GM21786 (cell line): ENCODE data around the gene IP6K3.

Experiments used
- ATAC-seq: cut with Tn5 transposase; IDR thresholded peaks from one replicate; pipeline ENCODE4 v1.9.1; 2021; ENCODE audit not compliant: unreplicated experiment

IP6K3 gene

GRCh38 chr6:33707771-33708170 is 38.9 kb downstream of the IP6K3 start:
- ATAC-seq: no peak

GRCh38 chr6:33705955-33706725 is 40.6 kb downstream of the IP6K3 start:
- no peak for ATAC-seq

DNA sequence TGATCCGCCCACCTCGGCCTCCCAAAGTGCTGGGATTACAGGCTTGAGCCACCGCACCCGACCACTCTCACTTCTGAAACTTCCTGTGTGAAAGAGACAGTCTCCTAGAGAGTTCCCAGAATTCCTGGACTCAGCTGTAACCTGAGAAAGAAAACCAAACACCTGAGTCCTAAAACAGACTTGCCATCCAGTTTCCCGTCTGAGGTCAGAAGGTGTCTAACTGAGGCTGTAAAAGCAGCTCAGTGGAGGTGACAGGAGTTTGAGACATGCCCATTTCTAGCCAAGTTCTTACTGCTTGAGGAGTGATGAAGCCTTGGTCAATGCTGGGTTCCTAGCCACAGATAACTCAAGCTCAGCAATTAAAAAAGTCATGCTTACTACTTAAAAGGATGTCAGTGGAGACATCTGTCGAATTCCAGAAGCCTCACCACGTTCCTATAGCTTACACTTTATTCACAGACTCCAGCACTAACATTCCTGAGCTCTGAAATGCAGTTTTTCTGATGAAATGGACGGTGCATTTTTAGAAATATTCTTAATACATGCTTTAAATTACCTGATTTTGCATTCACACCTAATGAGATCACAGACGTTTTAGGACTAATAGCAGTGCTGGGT is 41.3 kb downstream of the IP6K3 start:
- ATAC-seq: no peak

DNA sequence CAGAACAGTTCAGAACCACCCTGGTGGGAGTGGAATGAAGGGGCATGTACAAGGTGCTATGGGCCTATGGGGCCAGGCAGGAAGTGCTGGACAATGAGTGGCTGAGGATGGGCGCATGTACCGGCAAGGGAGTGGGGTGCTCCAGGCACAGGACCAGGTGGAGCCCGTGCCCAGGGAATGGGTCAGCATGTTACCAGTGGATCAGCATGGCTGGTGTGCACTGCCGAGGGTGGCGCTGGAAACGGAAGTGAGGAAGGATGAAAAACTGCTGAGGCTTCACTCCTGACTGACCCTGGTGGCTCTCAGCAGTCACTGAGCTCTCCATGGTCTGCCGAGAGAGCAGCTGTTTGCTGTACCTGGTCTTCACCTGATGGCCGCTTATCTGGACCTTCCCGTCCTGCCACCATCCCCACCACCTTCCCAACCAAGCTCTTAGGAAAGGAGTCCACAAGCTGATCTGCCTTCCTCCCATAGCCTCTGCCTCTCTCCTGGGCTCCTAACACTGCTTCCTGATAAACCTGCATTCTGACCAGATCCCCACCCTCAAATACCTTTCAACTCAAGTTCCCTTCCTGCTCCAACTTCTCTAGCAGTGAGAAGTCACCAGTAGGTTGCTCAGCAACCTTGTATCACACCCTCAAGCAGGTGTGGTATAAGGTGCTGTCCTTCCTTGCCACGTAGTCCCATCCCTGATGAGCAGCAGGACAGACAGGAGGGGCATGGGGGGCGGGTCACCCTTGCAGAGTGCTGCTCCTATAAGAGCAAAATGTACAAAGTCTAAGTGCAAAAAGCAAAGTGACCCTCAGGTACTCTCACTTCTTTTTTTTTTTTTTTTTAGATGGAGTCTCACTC is 42.3 kb downstream of the IP6K3 start:
- no peak for ATAC-seq

- ATAC-seq: no peak
Observed at GRCh38 chr6:33702345-33702977, 44.2 kb downstream of the IP6K3 start.

DNA sequence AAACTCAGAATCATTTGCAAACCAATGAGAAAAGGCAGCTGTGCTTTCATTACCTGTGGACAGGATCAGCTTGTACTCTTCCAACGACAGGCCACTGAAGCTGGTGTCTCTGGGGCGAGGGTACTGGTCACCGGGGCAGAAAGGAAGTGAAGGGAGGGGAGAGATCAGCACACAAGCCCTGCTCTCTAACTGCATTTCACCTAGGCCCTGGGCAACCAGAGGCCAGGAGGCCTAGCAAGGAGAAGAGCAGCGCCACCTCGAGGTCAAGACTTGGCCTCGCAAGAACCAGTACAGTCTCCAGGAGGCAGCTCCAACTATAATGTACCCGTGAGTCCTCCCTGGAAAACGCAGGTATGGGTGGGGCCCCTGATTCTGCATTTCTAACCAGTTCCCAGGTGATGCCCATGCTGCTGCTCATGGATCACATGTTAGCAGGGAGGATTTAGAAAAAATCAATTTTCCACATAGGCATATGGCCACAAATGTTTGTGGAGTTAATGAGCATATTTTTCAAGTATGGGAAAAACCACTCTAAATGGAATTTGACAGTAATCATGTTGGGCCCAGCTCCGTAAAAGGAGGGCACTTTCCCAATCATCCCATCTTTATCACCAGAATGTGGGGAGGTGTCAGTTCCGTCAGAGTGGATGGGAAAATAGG is 46.2 kb downstream of the IP6K3 start:
- peak; percentile 73 for ATAC-seq

- ATAC-seq: no peak
Observed at GRCh38 chr6:33699739-33700138, 47.0 kb downstream of the IP6K3 start.

GRCh38 chr6:33699131-33699530 is 47.6 kb downstream of the IP6K3 start:
- no peak for ATAC-seq

- ATAC-seq: no peak
Observed at GRCh38 chr6:33698494-33698893, 48.2 kb downstream of the IP6K3 start.

- ATAC-seq: no peak
Observed at GRCh38 chr6:33697845-33698244, 48.9 kb downstream of the IP6K3 start.

GRCh38 chr6:33696548-33697518 is 49.9 kb downstream of the IP6K3 start:
- ATAC-seq: no peak

- no peak for ATAC-seq
Observed at GRCh38 chr6:33696076-33696475, 50.6 kb downstream of the IP6K3 start.

GRCh38 chr6:33695451-33695887 is 51.2 kb downstream of the IP6K3 start:
- ATAC-seq: no peak

DNA sequence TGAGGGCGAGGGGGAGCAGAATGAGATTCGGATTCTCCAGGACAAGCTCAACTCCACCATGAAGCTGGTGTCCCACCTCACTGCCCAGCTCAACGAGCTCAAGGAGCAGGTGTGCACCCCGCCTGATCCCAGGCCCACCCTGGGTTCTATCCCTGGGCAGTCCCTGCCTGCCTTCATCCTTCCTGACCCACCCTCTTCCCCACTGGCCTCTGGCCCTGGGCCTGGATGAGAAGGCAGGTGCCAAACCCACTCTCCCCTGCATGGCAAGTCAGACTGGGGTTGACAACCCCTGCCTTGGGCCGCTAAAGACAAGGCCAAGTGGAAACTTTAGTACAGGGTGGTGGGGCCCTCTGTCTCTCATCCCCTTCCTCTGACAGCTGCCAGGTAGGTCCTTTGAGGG is 51.7 kb downstream of the IP6K3 start:
- ATAC-seq: no peak

GRCh38 chr6:33694401-33694931 is 52.2 kb downstream of the IP6K3 start:
- no peak for ATAC-seq

DNA sequence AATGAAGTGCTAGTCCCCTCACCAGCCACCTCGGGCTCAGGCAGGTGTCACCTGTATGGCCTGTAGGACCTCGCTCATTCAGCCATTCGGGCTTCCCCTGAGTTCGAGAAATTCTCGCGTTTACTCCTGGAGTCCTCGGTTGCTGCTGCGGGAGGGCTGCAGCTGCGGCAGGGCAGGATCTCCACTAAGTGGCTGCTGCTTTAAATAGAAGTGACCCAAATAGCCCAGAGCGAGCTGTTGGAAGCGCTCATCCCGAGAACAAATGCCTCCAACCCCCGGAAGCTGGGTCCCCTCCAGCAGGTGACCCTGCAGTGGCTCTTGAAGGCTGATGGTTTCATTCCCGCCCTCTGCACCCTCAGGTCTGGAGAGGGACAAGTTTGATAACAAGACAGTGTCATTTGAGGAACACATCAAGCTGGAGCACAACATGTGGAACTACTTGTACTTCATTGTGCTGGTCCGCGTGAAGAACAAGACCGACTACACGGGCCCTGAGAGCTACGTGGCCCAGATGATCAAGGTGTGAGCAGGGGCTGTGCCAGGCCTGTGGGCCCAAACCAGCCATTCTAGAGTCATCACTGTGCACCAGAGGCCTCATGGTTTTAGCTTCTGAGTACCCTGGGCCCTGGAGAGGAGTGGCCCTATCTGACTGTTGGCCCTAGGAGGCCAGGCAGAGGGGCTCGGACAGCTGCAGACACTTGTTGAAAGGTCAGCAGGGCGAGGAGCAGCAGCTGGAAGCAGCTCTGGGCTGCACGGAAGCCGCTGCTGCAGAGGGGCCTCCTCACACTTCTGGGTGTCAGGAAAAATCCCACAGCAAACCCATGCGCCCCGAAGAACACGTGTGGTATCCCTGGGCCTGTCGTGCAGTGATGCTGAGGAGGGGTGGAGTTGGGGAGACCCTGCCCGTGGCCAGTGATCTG is 53.3 kb downstream of the IP6K3 start:
- ATAC-seq: no peak

- peak; percentile 47 for ATAC-seq
Observed at GRCh38 chr6:33692760-33693158, 53.9 kb downstream of the IP6K3 start.

DNA sequence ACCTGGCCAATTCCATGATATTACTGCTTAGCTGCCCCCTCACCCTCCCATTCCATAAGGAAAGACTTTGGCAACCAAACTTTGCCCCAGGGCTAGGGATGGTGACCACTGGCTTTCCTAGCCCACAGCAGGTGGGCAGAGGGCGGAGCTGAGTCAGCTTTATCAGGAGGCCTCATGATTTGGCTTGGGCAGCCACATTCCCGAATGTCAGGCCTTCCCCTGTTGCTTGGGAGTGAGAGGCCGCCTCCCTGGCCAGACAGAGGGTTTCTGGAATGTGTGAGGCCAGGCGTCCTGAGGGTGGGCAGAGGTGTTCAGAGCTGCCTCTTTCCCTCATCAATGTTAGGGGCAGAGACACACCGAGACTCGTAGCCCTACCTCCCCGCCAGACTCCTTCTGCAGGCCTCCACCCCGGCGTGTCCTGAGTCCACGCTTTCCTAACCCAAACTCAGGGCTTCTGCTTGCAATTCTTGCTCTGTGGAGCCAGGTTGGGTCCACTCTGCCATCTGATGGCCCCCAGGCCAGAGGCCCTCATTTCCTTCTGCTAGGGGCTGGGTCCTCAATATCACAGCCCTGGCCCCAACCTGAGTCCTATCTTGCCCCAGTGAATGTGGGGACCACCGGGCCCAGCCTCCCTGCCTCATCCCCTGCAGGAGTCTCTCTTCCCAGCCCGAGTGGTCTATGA is 54.5 kb downstream of the IP6K3 start:
- no peak for ATAC-seq
